GM19372 (cell line): ENCODE results near the gene UQCR11.

Experiments
- ATAC-seq: cut with Tn5 transposase; IDR thresholded peaks from one replicate; pipeline ENCODE4 v1.9.1; 2021; ENCODE audit warnings: mild to moderate bottlenecking, low read depth, moderate library complexity; ENCODE audit not compliant: unreplicated experiment

The UQCR11 gene

DNA sequence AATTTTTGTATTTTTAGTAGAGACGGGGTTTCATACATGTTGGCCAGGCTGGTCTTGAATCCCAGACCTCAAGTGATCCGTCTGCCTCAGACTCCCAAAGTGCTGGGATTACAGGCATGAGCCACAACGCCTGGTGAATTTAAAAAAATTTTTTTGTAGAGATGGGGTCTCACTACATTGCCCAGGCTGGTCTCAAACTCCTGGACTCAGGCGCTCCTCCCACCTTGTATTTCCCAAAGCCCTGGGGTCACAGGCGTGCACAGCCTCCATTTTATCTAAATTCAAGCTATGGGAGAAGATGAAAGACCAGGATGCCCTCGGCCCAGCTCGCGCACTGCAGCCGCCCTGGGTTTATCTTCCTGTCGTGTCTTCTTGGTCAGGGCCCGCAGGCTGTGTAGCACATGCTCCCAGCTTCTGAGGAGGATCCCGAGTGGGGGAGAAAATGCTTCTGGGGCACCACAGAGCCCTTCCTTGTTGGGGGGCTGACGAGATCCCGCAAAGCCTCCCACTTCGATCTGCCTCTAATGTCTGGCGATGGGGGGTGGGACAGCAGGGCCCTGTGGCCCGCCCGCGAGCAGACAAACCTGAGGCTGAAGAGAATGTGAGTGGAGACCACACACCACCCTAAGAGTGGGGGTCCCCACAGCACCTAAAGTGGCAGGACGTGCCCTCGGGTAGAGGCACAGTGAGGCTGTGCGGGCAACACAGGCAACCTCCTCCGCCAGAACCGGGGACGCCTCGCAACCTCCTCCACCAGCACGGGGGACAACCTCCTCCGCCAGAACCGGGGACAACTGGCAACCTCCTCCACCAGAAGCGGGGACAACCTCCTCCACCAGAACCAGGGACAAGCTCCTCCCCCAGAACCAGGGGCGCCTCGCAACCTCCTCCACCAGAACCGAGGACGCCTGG lies 31.3 kb upstream of the UQCR11 start:
- no peak for ATAC-seq

DNA sequence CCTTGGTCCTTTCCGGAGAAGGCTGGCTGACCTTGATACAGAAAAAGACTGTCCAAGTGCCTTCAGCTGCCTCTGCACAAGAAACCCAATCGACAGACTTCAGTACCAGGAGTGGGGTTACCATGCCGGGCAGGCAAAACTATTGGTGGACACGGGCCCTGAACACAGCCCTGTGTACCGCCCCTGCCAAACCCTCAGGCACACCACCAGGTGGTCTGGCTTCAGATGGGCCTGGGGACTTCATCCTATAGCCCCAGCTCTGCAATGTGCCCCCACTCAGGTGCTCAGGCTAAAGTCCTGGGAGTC lies 29.6 kb upstream of the UQCR11 start:
- no peak for ATAC-seq

DNA sequence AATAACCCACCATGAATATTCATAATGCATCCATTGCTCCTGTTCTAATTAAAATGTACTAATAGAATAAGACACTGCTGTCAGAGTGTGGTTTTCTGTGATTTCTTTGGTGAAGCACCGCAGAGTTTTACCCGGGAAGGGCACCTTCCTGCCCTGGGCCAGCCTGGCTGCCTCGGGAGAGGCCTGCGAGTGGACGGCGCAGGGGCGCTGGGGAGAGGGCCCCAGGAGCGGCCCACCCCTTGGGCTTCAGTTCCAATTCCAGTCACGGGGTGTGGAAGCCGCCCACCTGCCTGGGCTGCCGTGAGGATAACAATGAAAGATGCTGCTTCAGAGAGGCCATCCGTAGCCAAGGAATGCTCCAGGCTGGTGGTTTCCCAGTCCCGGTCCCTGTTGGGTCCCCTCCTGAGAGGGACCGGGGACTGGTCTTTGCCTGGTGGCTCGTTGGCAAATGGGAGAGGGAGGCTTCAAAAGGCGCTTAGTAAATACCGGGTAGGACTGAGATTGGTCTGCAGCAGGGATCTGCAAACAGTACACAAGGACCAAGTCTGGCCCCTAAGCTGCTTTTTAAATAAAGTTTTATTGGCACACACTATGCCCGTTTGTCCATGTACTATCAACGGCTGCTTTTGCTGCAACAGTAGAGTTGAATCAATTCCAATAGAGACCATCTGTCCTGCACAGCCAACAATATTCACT lies 29.1 kb upstream of the UQCR11 start:
- no peak for ATAC-seq

DNA sequence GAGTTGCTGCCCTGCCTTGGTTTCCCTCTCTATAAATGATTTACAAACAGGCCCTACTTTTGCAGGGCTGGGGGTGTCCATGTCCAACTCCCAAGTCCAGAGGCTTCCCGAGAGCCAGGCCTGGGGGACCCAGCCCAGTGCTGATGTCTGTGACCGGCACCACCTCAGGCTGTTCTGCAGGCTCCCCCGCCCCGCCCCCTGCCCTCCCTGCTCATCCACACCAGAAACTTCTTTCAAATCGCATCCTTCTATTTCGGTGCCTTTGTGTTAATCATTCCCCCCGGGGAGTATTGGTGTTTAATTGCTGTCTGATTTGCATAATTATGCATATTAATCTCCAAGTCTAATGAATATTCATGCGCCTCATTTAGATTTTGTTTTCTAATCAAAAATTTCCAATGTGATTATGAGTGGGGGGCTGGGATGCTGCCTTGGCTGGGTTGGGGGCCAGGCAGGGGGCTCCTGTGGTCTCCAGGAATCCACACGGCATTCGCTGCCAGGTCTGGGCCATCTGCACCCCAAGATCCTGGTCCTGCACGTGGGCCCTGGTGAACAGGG lies 28.1 kb upstream of the UQCR11 start:
- no peak for ATAC-seq

DNA sequence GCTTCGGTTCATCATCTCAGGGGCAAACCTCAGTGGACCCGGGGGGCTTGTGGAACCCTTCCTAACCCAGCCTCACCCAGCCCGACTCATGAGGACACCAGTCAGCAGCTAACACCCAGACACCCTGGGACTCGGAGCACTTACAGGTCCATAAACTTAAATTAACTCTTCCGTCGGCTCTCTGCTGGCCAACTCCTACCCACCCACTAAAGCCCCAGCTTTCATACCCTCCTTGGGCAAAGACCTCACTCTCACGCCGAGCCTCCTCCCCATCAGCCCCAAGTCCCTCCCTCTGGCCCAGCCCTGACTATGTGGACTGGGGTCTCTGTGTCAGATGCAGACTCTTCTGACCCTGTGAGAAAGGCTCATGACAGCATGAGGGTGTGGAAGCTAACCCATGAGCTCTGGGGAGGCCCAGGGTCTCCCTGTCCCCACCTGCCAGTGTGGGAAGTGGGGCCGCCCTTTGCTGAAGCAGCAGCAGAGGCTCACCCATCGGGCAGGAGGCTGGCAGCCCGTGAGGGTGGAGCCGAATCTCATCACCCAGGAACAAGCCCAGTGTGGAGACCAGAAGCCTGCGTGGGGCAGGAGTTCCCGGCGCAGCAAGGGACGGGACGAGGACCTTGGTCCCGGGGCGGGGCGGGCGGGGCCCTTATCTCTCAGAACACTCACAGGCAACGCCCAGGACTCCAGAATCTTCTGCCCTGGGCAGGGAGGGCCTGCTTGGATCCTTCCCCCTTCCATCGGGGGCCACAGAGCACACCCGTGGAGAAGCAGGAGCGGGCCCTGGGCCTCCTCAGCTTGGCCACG lies 27.4 kb upstream of the UQCR11 start:
- no peak for ATAC-seq

DNA sequence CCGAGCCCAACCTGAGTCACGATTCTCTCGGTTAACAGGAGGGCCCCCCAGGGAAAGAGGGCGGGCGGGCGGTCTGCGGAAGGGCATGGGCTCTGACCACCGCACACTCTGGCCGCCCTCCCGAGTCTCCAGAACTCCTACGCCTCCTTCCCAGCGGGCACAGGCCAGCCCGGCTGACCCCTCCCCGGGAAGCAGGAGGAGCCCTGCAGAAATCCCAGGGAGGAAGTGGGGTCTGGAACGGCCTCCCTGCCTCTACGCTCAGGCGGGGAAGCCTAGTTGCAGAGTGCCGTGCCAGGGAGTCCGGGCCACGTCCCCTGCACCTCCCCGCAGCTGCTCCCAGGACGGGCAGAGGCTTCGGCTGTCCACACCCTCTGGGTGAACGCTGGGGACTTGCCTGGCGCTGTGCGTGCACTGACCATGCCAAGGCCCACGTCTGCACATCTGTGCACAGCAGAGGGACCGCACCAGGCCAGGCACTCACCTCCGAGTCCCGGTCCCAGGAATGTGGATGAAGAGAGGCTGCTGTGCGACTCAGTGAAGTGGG lies 26.4 kb upstream of the UQCR11 start:
- ATAC-seq: no peak

DNA sequence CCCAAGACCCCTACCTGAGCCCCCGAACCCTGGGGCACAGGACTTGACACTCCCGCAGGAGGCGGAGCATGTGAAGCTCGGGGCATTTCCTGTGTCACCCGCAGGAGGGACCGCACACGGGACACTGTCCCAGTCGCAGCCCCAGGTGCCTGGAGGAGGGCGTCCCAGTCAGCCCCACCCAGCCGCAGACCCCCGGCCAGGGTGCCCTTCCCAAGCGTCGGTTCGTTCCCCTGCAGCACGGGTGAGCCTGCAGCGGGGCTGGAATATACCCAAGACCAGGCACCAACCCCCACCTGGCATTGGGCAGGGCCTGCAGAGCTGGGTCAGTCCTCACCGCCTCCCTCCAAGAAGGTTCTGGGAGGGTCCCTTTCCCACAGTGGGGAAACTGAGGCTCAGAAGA lies 25.5 kb upstream of the UQCR11 start:
- no peak for ATAC-seq

DNA sequence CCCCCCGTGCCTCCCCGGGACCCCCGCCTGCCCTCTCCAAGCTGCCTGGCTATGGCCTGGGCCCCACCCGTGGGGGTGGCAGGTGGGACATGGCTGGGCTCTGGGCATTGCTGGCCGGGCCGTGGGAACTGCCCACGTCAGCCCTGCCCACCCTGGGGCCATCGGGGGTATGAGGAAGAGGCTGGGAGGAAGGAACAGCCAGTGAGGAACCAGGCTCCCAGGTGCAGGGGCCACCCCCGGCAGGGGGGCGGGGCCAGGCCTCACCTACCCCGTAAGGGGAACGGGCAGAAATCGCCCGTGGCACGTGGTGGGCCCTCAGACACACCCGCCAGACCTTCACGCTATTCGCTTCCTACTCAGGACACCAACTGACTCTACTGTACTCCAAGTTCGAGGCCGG lies 24.8 kb upstream of the UQCR11 start:
- ATAC-seq: no peak

DNA sequence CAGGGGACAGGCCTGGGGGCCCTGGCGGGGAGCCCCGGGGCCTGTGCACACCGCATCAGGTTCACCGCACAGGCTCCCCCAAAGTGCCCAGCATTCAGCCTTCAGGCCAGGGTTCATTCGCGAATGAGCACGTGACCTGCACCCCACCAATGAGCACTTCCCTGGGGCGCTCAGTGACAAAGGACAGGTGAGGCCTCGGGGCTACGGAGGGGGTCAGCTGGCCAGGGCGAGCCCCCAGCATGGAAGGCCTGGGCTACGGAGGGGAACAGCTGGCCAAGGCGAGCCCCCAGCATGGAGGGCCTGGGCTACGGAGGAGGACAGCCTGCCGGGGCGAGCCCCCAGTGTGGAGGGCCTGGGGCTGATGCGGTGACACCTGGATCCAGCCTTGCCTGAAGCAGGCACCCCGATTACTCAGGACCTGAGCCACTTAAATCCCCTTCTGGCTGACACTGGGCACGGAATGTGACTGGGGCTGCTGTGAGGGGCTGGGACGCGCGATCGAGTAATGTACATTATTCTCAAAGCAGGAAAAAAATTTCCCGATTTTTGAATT lies 24.1 kb upstream of the UQCR11 start:
- ATAC-seq: no peak

DNA sequence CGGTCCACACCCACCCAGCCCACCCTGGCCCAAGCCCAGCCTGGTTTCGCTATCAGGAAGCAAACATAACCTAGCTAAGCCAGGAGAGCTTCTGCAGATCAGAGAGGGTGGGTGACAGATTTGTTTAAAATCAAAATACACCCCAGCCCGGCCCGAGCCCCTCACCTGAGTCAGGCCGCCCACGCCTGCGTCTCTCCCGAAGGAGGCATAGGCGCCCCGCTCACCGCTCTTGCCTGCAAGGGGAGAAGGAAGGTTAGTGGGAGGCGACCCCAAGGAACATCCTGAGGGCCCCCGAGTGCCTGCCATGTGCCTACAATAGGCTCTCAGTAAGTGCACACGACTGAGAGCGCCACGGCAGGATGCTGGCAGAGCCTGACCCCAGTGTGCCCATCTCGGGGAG lies 21.9 kb upstream of the UQCR11 start:
- ATAC-seq: no peak

DNA sequence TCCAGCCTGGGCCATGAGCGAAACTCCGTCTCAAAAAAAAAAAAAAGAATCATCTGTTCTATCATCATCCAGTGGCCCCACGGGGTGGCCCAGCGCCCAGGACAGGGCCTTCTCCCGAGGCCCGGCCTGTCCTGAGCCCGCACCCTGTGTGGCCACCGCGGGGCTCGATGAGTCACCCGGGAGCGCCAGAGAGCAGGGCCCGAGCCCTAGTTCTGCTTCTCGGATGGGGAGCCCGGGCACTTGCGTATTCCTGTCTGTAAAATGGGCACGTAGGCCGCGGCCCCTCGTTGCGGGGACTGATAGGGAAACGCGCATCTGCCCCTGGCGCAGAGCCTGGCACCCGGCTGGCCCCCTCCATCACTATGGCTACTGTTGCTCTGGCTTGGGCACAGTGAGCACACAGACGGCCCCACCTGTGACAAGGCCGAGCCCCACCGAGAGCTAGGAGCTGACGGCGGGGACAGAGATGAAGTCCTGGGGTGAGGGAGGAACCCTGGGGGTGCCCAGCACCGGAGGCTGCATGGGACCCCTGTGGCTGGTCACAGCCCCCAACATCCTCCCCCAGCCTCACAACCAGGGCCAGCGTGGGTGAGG lies 21.3 kb upstream of the UQCR11 start:
- ATAC-seq: no peak

DNA sequence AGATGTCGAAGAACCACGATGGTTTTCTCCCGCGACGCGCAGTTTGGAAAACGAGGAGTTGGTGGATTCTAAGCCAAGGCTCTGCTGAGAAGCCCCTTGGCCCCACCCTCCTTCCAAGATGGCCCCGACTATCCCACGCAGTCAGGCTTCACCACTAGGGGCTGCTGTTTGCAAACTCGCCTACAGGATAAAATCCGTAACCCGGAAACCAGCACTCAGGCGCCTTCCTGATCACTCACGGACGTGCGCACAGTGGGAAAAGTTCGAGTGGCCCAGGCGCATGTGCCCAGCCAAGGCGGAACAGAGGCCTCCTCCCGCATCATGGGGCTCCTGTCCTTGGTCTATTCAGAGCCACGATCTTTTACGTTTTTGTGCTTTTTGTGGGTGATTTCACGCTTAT lies 19.2 kb upstream of the UQCR11 start:
- no peak for ATAC-seq

DNA sequence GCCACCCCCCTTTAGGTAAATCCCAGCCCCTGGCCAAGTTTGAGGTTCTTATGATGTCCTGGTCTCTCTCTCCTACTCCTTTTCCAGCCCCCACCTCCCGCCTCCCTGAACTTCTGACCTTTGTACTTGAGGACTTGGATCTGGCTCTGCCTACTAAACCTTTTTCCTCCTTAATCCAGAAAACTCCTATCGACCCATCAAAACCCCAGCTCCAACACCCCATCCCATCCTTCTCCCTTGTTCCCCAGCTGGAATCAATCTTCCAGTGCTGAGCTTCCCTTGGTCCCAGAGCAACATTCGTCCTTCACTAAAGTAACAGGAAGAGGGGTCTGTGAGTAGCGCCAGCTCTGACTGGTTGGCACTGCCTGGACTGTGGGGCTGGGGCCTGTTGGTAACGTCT lies 17.3 kb upstream of the UQCR11 start:
- no peak for ATAC-seq

DNA sequence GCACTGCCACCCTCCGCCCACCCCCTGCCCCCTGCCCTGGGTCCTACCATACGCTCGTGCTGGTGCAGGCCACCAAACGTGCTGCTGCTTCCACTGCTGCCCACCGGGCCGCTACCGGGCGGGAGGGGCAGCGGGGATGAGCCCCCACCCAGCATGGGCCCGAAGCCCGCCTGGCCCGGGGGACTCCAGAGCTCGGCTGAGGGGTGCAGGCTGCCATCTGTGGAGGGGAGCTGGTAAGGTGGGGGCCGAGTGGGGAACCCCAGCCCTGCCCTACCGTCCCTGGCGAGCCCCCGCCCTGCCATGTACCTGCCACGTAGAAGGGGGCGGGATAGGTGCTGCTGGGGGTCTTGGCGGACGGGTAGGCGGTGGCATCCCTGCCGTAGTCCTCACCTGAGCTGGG lies 16.7 kb upstream of the UQCR11 start:
- ATAC-seq: no peak

DNA sequence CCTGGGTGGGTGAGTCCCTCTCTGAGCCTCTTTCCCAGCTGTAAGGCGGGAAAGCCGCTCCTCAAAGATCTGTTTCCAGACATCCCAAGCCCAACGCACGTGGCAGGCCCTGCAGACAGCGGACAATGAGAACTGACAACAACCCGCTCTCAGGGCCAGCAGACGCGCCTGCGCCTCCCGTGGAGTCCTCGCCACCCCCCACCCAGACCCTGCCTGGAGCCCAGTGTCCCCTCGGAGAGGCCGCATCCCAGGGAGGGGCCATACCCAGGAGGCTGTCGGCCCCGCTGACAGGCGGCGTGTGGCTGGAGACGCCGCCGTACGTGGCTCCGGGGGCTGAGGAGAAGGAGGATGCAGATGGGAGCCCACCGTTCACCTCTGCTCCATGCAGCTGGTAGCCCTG lies 16.3 kb upstream of the UQCR11 start:
- no peak for ATAC-seq

DNA sequence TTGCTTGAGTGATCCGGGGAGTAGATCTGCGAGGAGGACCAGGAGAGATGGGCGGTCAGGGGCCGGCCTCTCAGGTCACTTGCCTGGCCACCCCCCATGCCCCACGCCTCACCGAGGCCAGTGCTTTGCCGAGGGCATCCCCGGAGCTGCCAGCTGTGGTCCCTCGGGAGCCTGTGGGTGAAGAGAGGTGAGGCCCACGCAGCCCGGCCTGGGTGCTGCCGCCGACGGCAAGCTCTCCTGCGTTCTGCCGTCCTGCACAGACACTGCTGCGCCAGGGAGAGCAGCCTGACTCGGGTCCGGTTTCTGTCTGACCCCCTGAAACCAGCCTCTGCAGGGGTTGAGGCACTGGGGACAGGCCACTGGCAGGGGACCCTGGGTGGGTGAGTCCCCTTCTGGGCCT lies 15.8 kb upstream of the UQCR11 start:
- no peak for ATAC-seq

DNA sequence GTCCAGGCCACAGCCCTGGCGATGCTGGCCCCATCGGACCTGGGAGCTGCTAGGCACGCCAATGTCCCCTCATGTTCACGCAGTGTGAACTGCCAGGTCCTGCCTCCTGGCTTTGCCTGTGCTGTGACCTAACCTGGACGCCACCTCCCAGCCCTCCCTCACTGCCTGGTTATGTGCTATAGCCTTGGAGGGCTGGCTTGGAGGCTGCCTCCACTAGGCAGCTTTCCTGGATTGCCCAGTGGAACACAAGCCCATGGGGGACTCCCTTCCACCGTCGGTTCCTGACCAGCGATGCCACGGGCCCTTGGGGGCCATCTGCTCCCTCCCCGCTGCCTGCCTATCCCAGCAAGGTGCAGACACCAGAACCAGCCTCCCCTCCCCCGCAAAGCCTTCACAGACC lies 15.2 kb upstream of the UQCR11 start:
- no peak for ATAC-seq

DNA sequence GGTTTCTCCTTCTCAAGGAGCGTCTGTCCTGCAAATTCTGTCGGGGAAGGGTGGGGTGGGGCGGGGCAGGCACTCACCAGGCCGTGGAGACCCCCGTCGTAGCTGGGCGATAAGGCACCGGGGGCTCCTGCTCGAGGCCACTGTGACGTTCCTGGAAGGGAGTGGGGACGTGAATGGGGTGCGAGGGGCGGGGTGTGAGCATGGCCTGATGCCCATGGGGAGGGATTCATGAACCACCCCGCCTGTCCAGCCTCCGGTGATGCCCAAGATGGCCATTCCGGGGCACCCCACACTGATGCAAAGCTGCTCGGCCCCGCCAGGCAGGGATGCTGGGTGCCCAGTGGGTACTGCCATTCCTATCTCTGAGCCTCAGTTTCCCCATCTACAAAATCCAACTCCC lies 14.4 kb upstream of the UQCR11 start:
- ATAC-seq: no peak

DNA sequence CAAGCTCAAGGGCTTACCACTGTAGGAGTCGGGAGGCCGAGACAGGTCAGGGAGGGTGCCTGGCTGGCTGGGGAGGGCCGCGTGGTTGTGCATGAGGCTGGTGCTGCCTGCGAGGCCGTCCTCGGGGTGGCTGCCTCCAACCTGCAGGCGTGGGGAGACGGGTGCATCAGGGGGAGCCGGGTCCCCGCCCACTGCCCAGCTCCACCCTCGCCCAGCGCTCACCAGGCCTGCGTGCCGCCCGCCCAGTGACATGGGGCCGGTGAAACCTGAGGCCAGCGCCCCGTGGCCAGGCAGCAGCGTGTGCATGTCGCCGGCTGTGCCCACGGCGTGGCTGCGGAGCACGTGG lies 13.8 kb upstream of the UQCR11 start:
- no peak for ATAC-seq
